ENCODE results near the gene KIF17.

- TF ChIP-seq CTCF (IDR thresholded peaks at IDR 0.05) (no peak), POLR2A (IDR thresholded peaks at IDR 0.05) (no peak)
Observed at GRCh38 chr1:20665726-20666125, 52.1 kb downstream of the KIF17 start.
